Measurements from ENCODE around the gene GRK7. TPM values are rescaled to one million over a fixed set of nuclear protein-coding genes. Genes with fewer than 3 reads are reported as not detected.
"Not testable (repeated sequence)": the region's sequence is repeated elsewhere in the genome, so short reads cannot be mapped to it uniquely, and the experiment has no call there.

The GRK7 gene
- total RNA-seq, 6 experiments from 2014 or later = not detected

DNA sequence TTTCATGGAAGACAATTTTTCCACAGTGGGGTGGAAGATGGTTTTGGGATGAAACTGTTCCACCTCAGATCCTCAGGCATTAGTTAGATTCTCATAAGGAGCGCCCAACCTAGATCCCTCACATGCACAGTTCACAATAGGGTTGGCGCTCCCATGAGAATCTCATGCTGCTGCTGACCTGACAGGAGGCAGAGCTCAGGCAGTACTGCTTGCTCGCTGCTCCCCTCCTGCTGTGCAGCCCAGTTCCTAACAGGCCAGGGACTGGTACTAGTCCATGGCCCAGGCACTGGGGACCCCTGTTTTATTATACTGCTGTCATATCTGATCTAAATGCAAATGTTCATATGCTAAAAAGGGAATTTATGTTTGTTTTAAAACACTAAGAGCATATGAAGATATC, 9.8 kb upstream of the GRK7 start:
- TF ChIP-seq, protein P1, sequence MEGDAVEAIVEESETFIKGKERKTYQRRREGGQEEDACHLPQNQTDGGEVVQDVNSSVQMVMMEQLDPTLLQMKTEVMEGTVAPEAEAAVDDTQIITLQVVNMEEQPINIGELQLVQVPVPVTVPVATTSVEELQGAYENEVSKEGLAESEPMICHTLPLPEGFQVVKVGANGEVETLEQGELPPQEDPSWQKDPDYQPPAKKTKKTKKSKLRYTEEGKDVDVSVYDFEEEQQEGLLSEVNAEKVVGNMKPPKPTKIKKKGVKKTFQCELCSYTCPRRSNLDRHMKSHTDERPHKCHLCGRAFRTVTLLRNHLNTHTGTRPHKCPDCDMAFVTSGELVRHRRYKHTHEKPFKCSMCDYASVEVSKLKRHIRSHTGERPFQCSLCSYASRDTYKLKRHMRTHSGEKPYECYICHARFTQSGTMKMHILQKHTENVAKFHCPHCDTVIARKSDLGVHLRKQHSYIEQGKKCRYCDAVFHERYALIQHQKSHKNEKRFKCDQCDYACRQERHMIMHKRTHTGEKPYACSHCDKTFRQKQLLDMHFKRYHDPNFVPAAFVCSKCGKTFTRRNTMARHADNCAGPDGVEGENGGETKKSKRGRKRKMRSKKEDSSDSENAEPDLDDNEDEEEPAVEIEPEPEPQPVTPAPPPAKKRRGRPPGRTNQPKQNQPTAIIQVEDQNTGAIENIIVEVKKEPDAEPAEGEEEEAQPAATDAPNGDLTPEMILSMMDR (IDR thresholded peaks at IDR 0.05) = no peak
- Mint-ChIP-seq H3K27me3 (ENCODE audit: insufficient read depth) (no peaks in the 10 kb centered on the region), H3K27ac (no peak overlapping the region), H3K4me1 (ENCODE audit: low read depth) (no peaks in the 10 kb centered on the region), H3K9me3 (no peaks in the 10 kb centered on the region), H3K36me3 (ENCODE audit: low read depth) (peaks cover 5% of the 10 kb centered on the region; the same call in 1 of the 2 replicates), H3K4me3 (no peak overlapping the region)
- no peak for DNase-seq

DNA sequence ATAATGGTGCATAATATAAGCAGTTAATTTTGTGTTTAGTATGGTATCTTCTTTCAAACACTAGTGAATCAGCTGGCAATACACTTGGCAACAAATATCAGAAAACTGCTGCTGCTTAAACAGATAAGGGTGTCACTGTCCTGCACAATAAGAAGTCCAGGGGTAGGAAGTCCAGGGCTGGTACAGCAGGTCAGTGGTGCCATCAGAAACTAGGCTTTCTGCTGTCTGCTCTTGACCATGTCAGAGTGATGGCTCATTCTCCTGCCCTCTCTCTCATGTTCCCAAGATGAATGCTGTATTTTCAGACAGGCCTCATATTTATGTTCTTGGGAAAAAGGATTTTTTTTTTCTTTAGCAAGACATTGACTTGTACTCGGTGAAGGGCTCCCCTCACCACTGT, 9.2 kb upstream of the GRK7 start:
- H3K4me3 Mint-ChIP-seq = no peak overlapping the region
- TF ChIP-seq, protein P1 (IDR thresholded peaks at IDR 0.05) = no peak
- H3K27me3 Mint-ChIP-seq (ENCODE audit: insufficient read depth) = no peaks in the 10 kb centered on the region
- H3K27ac Mint-ChIP-seq = no peak overlapping the region
- no peak for DNase-seq
- H3K36me3 Mint-ChIP-seq (ENCODE audit: low read depth) = no peaks in the 10 kb centered on the region
- H3K9me3 Mint-ChIP-seq = no peaks in the 10 kb centered on the region
- no peaks in the 10 kb centered on the region for H3K4me1 Mint-ChIP-seq (ENCODE audit: low read depth)

DNA sequence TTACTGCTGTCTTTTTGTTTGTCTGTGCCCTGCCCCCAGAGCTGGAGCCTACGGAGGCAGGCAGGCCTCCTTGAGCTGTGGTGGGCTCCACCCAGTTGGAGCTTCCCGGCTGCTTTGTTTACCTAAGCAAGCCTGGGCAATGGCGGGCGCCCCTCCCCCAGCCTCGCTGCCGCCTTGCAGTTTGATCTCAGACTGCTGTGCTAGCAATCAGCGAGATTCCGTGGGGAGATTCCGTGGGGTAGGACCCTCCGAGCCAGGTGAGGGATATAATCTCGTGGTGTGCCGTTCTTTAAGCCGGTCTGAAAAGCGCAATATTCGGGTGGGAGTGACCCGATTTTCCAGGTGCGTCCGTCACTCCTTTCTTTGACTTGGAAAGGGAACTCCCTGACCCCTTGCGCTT, 656 bp upstream of the GRK7 start:
- H3K27me3 Mint-ChIP-seq (ENCODE audit: insufficient read depth); H3K9me3 Mint-ChIP-seq; H3K4me3 Mint-ChIP-seq; H3K36me3 Mint-ChIP-seq (ENCODE audit: low read depth); H3K4me1 Mint-ChIP-seq (ENCODE audit: low read depth); DNase-seq; H3K27ac Mint-ChIP-seq: not testable (repeated sequence)

DNA sequence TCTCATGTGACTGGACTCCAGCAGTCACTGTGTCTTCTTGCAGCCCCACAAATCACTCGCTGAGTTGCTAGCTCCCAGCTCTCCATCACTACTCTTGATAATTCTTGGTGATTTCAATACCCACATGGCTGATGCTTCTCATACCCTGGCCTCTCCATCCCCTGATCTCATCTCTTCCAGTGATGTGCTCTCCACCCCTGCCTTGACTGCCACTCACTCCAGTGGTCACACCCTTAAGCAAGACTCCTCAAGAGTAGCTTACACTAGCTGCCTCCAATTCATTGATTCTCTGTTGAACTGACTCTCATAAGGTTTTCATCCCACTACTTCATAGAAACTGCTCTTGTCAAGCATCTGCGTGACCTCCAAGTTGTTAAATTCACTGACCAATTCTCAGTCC, 837 bp downstream of the GRK7 start:
- Mint-ChIP-seq H3K27ac (no peak overlapping the region), H3K4me3 (no peak overlapping the region), H3K27me3 (ENCODE audit: insufficient read depth) (peaks cover 4% of the 10 kb centered on the region; the same call in 1 of the 2 replicates), H3K36me3 (ENCODE audit: low read depth) (no peaks in the 10 kb centered on the region), H3K4me1 (ENCODE audit: low read depth) (no peaks in the 10 kb centered on the region), H3K9me3 (no peaks in the 10 kb centered on the region)
- no peak for DNase-seq
- TF ChIP-seq, protein P1 (IDR thresholded peaks at IDR 0.05) = no peak

DNA sequence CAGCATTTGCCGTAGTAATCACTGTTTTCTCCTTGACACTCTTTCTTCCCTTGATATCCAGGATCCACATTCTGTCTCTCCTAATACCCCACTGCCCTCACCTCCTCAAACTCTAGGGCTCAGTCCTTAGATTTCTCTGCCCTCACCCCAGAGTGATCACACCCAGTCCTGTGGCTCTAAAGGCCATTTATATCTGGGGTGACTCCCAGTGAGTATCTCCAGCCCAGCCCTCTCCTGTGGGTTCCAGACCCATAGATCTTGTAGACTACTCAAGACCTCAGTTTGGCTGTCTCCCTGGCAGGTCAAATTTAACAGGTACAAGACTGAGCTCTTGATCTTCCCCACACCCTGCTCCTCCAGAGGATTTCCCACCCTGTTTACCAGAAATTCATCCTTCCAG, 1.3 kb downstream of the GRK7 start:
- Mint-ChIP-seq H3K9me3 (no peaks in the 10 kb centered on the region), H3K36me3 (ENCODE audit: low read depth) (no peaks in the 10 kb centered on the region), H3K4me1 (ENCODE audit: low read depth) (no peaks in the 10 kb centered on the region), H3K27ac (no peak overlapping the region), H3K27me3 (ENCODE audit: insufficient read depth) (peaks cover 4% of the 10 kb centered on the region), H3K4me3 (no peak overlapping the region)
- TF ChIP-seq, protein P1 (IDR thresholded peaks at IDR 0.05) = no peak
- no peak for DNase-seq

DNA sequence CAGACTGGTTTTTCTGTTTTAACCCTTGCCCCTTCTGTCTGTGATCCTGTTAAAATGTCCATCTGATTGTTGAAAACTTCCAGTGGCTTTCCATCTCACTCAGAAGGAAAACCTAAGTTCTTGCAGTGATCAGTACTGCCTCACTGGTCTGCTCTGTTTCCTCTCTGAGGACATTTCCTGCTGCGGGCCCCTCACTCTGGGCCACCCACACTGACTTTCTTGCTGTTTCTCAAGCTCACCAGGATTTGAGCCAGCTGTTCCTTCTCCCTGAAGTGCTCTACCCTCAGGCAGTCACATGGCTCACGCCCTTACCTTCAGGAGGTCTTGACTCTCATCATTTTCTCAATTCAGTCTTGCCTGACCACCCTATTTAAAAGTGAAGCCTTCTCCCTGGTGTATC, 1.8 kb downstream of the GRK7 start:
- H3K4me1 Mint-ChIP-seq (ENCODE audit: low read depth) = no peaks in the 10 kb centered on the region

More for the DNA sequence above, 1.8 kb downstream of the GRK7 start:
- no peak for DNase-seq
- Mint-ChIP-seq H3K36me3 (ENCODE audit: low read depth) (no peaks in the 10 kb centered on the region), H3K4me3 (no peak overlapping the region), H3K27me3 (ENCODE audit: insufficient read depth) (peaks cover 4% of the 10 kb centered on the region), H3K9me3 (no peaks in the 10 kb centered on the region), H3K27ac (no peak overlapping the region)
- TF ChIP-seq, protein P1 (IDR thresholded peaks at IDR 0.05) = no peak

Measured in HFFc6 (cell line).